Stimulated activated CD4-positive, alpha-beta T cell treated with anti-CD3 and anti-CD28 coated beads, Interleukin-12 subunit alpha, Interleukin-12 subunit beta, amount 100 ng/mL, for 24 hours (primary cell): Measurements from ENCODE around the gene IL10RB.

Source experiments
- DNase-seq, 2 experiments: peaks; one replicate each; pipeline ENCODE4 v3.0.0-alpha.2; 2020; ENCODE audit warnings: low read depth in 2 of 2

IL10RB gene

GRCh38 chr21:33266789-33267135 lies 595 bp downstream of the IL10RB start:
- DNase-seq: no peak

GRCh38 chr21:33267250-33267649 lies 1.1 kb downstream of the IL10RB start:
- no peak for DNase-seq

GRCh38 chr21:33268393-33268736 lies 2.2 kb downstream of the IL10RB start:
- no peak for DNase-seq

GRCh38 chr21:33268737-33269441 lies 2.7 kb downstream of the IL10RB start:
- peak in 1 of 2 experiments; percentile 22 for DNase-seq

- no peak for DNase-seq
Measured at GRCh38 chr21:33270986-33271385, 4.8 kb downstream of the IL10RB start.

- DNase-seq: no peak
Measured at GRCh38 chr21:33273044-33273443, 6.9 kb downstream of the IL10RB start.

- no peak for DNase-seq
Measured at GRCh38 chr21:33278721-33279120, 12.6 kb downstream of the IL10RB start.

GRCh38 chr21:33279330-33279820 lies 13.2 kb downstream of the IL10RB start:
- no peak for DNase-seq

GRCh38 chr21:33281096-33281652 lies 15.0 kb downstream of the IL10RB start:
- DNase-seq: no peak

GRCh38 chr21:33283203-33283602 lies 17.0 kb downstream of the IL10RB start:
- DNase-seq: no peak

GRCh38 chr21:33286076-33286475 lies 19.9 kb downstream of the IL10RB start:
- no peak for DNase-seq

- no peak for DNase-seq
Measured at GRCh38 chr21:33286600-33287456, 20.7 kb downstream of the IL10RB start.

GRCh38 chr21:33289199-33289819 lies 23.1 kb downstream of the IL10RB start:
- DNase-seq: no peak

- no peak for DNase-seq
Measured at GRCh38 chr21:33290441-33290840, 24.3 kb downstream of the IL10RB start.

GRCh38 chr21:33291686-33292085 lies 25.5 kb downstream of the IL10RB start:
- no peak for DNase-seq

GRCh38 chr21:33292724-33293123 lies 26.6 kb downstream of the IL10RB start:
- DNase-seq: no peak

- no peak for DNase-seq
Measured at GRCh38 chr21:33293136-33293535, 27.0 kb downstream of the IL10RB start.

GRCh38 chr21:33293811-33294216 lies 27.6 kb downstream of the IL10RB start:
- no peak for DNase-seq

- DNase-seq: no peak
Measured at GRCh38 chr21:33296156-33296555, 30.0 kb downstream of the IL10RB start.

GRCh38 chr21:33299181-33299752 lies 33.1 kb downstream of the IL10RB start:
- peak in 1 of 2 experiments; percentile 26 for DNase-seq

- DNase-seq: no peak
Measured at GRCh38 chr21:33300701-33301631, 34.8 kb downstream of the IL10RB start.
